IMR-90 (cell line): ENCODE data around the gene SLC7A10. TPM values are rescaled to one million over a fixed set of nuclear protein-coding genes. Genes with fewer than 3 reads are reported as not detected.

ENCODE experiments used
- ATAC-seq: fragments of 200-7000 bp; cut with Tn5 transposase; 2 replicates; pipeline ENCODE4 v1.9.1; 2020; ENCODE audit warnings: low read depth, mild to moderate bottlenecking, moderate library complexity
- BruUV-seq: library from RNA; stranded (reverse); fragments of 400-500 nt; replicated peaks from 2 replicates; lab custom pipeline; 2021; lab: Mats Ljungman, UMichigan
- CTCF ChIA-PET: fragments of 300-600 bp; formaldehyde crosslinking; extraction: SDS; loops from one replicate; lab custom pipeline; 2021; ENCODE audit warnings: antibody characterized with exemption; lab: Yijun Ruan, JAX
- POLR2A ChIA-PET: fragments of 300-600 bp; sonication (Branson Sonifier 250); formaldehyde crosslinking; loops from one replicate; lab custom pipeline; 2022; ENCODE audit warnings: antibody characterized with exemption; ENCODE audit not compliant: unreplicated experiment; lab: Charles Lee
- DNase-seq: peaks from one replicate; pipeline ENCODE4 v3.0.0; 2013
- H2AFZ ChIP-seq: replicated peaks from 2 replicates; pipeline ENCODE3; 2013; ENCODE audit warnings: low read length, mild to moderate bottlenecking; ENCODE audit not compliant: poor library complexity
- H2AK5ac ChIP-seq: 2 replicates; pipeline ENCODE4 v1.6.1; 2013; ENCODE audit warnings: low read depth, low read length, inconsistent platforms
- H2AK9ac ChIP-seq: replicated peaks from 2 replicates; pipeline ENCODE3; 2013; ENCODE audit warnings: mild to moderate bottlenecking, low read depth, low read length, moderate library complexity; ENCODE audit not compliant: poor library complexity
- H2BK120ac ChIP-seq: 2 replicates; pipeline ENCODE4 v1.6.1; 2013; ENCODE audit warnings: low read depth, low read length, inconsistent platforms
- H2BK15ac ChIP-seq: 3 replicates; pipeline ENCODE4 v1.6.1; 2013; ENCODE audit warnings: low read depth, low read length, inconsistent platforms
- H2BK20ac ChIP-seq: 2 replicates; pipeline ENCODE4 v1.6.1; 2013; ENCODE audit warnings: low read depth, mild to moderate bottlenecking, inconsistent platforms, low read length, moderate library complexity
- H2BK5ac ChIP-seq: 2 replicates; pipeline ENCODE4 v1.6.1; 2013; ENCODE audit warnings: mild to moderate bottlenecking, low read depth, low read length, inconsistent platforms; ENCODE audit not compliant: poor library complexity, severe bottlenecking
- H3K14ac ChIP-seq: replicated peaks from 2 replicates; pipeline ENCODE4 v1.6.1; 2013; ENCODE audit warnings: low read depth, low read length, inconsistent platforms
- H3K18ac ChIP-seq: 2 replicates; pipeline ENCODE4 v1.6.1; 2013; ENCODE audit warnings: low read depth, low read length, control low read depth
- H3K23ac ChIP-seq: 2 replicates; pipeline ENCODE4 v1.6.1; 2013; ENCODE audit warnings: low read depth, low read length, inconsistent platforms
- H3K27ac ChIP-seq: 2 replicates; pipeline ENCODE4 v1.5.1; 2013; ENCODE audit warnings: mild to moderate bottlenecking, control low read depth, low read length; ENCODE audit not compliant: insufficient read depth
- H3K27me3 ChIP-seq: 2 replicates; pipeline ENCODE4 v1.6.1; 2013; ENCODE audit warnings: low read length; ENCODE audit not compliant: control insufficient read depth, insufficient read depth
- H3K36me3 ChIP-seq: 2 replicates; pipeline ENCODE4 v1.6.1; 2013; ENCODE audit warnings: low read length, mixed read lengths; ENCODE audit not compliant: control insufficient read depth, insufficient read depth
- H3K4ac ChIP-seq: 2 replicates; pipeline ENCODE4 v1.6.1; 2013; ENCODE audit warnings: low read depth, low read length, inconsistent platforms
- H3K4me1 ChIP-seq: 2 replicates; pipeline ENCODE4 v1.6.1; 2013; ENCODE audit warnings: low read length, mixed read lengths; ENCODE audit not compliant: control insufficient read depth, insufficient read depth
- H3K4me2 ChIP-seq: 2 replicates; pipeline ENCODE4 v1.6.1; 2013; ENCODE audit warnings: low read depth, mild to moderate bottlenecking, control low read depth, low read length, moderate library complexity
- H3K4me3 ChIP-seq: 2 replicates; pipeline ENCODE4 v1.5.1; 2013; ENCODE audit warnings: low read depth, mild to moderate bottlenecking, control low read depth, low read length, moderate library complexity; ENCODE audit not compliant: insufficient read depth
- H3K56ac ChIP-seq: 2 replicates; pipeline ENCODE4 v1.6.1; 2013; ENCODE audit warnings: low read length, inconsistent platforms; ENCODE audit not compliant: insufficient read depth; ENCODE audit errors: extremely low read depth
- H3K79me1 ChIP-seq, 2 experiments: 2 replicates each; pipeline ENCODE4 v1.6.1; 2013; ENCODE audit warnings: low read length in 2 of 2, inconsistent platforms in 1 of 2, low read depth in 1 of 2
- H3K9ac ChIP-seq: 2 replicates; pipeline ENCODE4 v1.6.1; 2013; ENCODE audit warnings: low read depth, low read length, control low read depth
- H3K9me1 ChIP-seq: 2 replicates; pipeline ENCODE4 v1.6.1; 2013; ENCODE audit warnings: low read length, inconsistent platforms; ENCODE audit not compliant: insufficient read depth
- H3K9me3 ChIP-seq: 2 replicates; pipeline ENCODE4 v1.6.1; 2013; ENCODE audit warnings: low read length; ENCODE audit not compliant: control insufficient read depth, insufficient read depth
- H4K20me1 ChIP-seq: 2 replicates; pipeline ENCODE4 v1.6.1; 2013; ENCODE audit warnings: low read length, inconsistent platforms; ENCODE audit not compliant: insufficient read depth
- H4K5ac ChIP-seq: 2 replicates; pipeline ENCODE4 v1.6.1; 2013; ENCODE audit warnings: mild to moderate bottlenecking, low read depth, low read length, control low read depth
- H4K8ac ChIP-seq, 2 experiments: 2 replicates each; pipeline ENCODE4 v1.6.1; 2013; ENCODE audit warnings: low read depth in 2 of 2, low read length in 2 of 2, control low read depth in 1 of 2, inconsistent platforms in 1 of 2
- H4K91ac ChIP-seq: 2 replicates; pipeline ENCODE4 v1.6.1; 2013; ENCODE audit warnings: low read depth, low read length, inconsistent platforms; ENCODE audit not compliant: insufficient read depth
- BHLHE40 ChIP-seq: fragments of 150-350 bp; IDR thresholded peaks from 2 replicates; pipeline ENCODE4 v1.6.1; 2016; ENCODE audit warnings: mild to moderate bottlenecking, low read depth, low read length
- CEBPB ChIP-seq: IDR thresholded peaks from 2 replicates; pipeline ENCODE4 v1.6.1; 2012; ENCODE audit warnings: low read depth, low read length, improper control_type of control experiment
- CHD1 ChIP-seq: IDR thresholded peaks from 2 replicates; pipeline ENCODE4 v1.6.1; 2012; ENCODE audit warnings: low read depth, low read length, improper control_type of control experiment
- FOS ChIP-seq: fragments of 150-350 bp; IDR thresholded peaks from 2 replicates; pipeline ENCODE4 v1.6.1; 2016; ENCODE audit warnings: low read depth, low read length
- MAFK ChIP-seq: IDR thresholded peaks from 2 replicates; pipeline ENCODE4 v1.6.1; 2012; ENCODE audit warnings: low read depth, low read length, improper control_type of control experiment
- MAZ ChIP-seq: IDR thresholded peaks from 2 replicates; pipeline ENCODE4 v1.6.1; 2012; ENCODE audit warnings: low read depth, mild to moderate bottlenecking, low read length, improper control_type of control experiment, moderate library complexity, borderline replicate concordance
- MXI1 ChIP-seq: IDR thresholded peaks from 2 replicates; pipeline ENCODE4 v1.6.1; 2012; ENCODE audit warnings: low read depth, mild to moderate bottlenecking, low read length, moderate library complexity, borderline replicate concordance
- NFE2L2 ChIP-seq: fragments of 150-350 bp; IDR thresholded peaks from 2 replicates; pipeline ENCODE4 v1.6.1; 2016; ENCODE audit warnings: low read depth, mild to moderate bottlenecking, low read length
- POLR2A ChIP-seq: IDR thresholded peaks from 2 replicates; pipeline ENCODE4 v1.6.1; 2012; ENCODE audit warnings: mild to moderate bottlenecking, low read depth, low read length
- RAD21 ChIP-seq: IDR thresholded peaks from 2 replicates; pipeline ENCODE4 v1.6.1; 2012; ENCODE audit warnings: low read length, improper control_type of control experiment
- RCOR1 ChIP-seq: IDR thresholded peaks from 2 replicates; pipeline ENCODE4 v1.6.1; 2012; ENCODE audit warnings: mild to moderate bottlenecking, low read length, improper control_type of control experiment; ENCODE audit not compliant: insufficient replicate concordance
- RFX5 ChIP-seq: IDR thresholded peaks from 2 replicates; pipeline ENCODE4 v1.8.0; 2012; ENCODE audit warnings: low read depth, mild to moderate bottlenecking, low read length, moderate library complexity
- SMC3 ChIP-seq: fragments of 150-350 bp; IDR thresholded peaks from 2 replicates; pipeline ENCODE4 v1.6.1; 2016; ENCODE audit warnings: low read depth, mild to moderate bottlenecking, antibody characterized with exemption, low read length, moderate library complexity
- WGBS, 2 experiments: methylation state at CpG; one replicate each; pipeline versions ENCODE4 v1.1.5 to v1.1.7; 2013; ENCODE audit warnings: missing lambda C conversion rate in 2 of 2; ENCODE audit not compliant: insufficient read length in 1 of 2; ENCODE audit errors: extremely low coverage in 2 of 2; 5-methylcytosine and 5-hydroxymethylcytosine counted together
- dilution Hi-C: fragments of 300-500 bp; cut with HindIII; formaldehyde crosslinking; loops from one replicate; pipeline ENCODE4 v1.14.3; 2018; ENCODE audit warnings: low sequenced_read_pairs; ENCODE audit not compliant: unreplicated experiment
- in situ Hi-C: fragments of 300-500 bp; cut with MboI; formaldehyde crosslinking; loops from 3 replicates; pipeline ENCODE4 v1.14.3; 2019; ENCODE audit warnings: low sequenced_read_pairs, inconsistent platforms, mixed read lengths
- intact Hi-C: fragments of 100-400 bp; cut with micrococcal nuclease; formaldehyde crosslinking; loops from 2 replicates; pipeline ENCODE4 v1.10.0; 2022
- polyA plus RNA-seq, 3 experiments: library from polyadenylated mRNA; depleted of rRNA; stranded (reverse); fragments of >200 nt; gene quantifications; 2 replicates each; pipeline ENCODE4 v1.2.3, GENCODE V29; 2012; ENCODE audit warnings: low replicate concordance in 1 of 3
- total RNA-seq: library from RNA; depleted of rRNA; stranded (reverse); fragments of >200 nt; gene quantifications from 2 replicates; pipeline ENCODE4 v1.2.3, GENCODE V29; 2012
- TF ChIP-seq, protein P1 (sequence below): fragments of 150-350 bp; IDR thresholded peaks from 2 replicates; pipeline ENCODE4 v1.6.1; 2016; ENCODE audit warnings: low read depth, mild to moderate bottlenecking, low read length, moderate library complexity, borderline replicate concordance
- TF ChIP-seq, protein P2 (sequence below): fragments of 150-350 bp; IDR thresholded peaks from 2 replicates; pipeline ENCODE4 v1.6.1; 2017; ENCODE audit warnings: mild to moderate bottlenecking, antibody characterized with exemption, low read length, low read depth

The SLC7A10 gene
- total and polyA plus RNA-seq, 2 of the 4 experiments (the other 2 are of a cell fraction): not detected

DNA sequence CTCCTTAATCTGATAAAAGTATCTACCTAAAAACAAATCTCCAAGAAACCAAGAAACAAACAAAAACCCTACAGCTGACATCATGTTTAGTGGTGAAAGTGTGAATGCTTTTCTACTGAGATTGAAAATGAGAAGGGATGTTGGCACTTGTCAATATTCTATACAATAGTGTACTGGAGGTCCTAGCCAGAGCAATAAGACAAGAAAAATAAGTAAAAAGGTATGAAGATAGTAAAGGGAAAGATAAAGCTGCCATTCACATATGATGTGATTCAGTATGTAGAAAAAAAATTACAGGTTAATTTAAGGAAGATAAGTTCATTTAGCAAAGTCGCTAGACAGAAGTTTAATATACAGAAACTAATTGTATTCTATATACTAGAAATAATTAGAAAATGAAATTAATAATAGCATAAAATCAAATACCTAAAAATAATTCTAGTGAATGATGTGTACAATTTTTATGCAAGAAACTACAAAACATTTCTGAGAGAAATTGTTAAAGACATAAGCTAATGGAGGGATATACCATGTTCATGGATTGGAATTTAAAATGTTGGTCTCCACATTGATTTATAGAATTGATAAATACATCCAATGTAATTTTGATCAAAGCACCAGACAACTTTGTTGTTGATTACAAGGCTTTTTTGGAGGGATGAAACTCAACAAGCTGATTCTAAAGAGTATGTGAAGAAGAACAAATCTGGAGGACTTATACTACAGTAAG is 2.4 kb upstream of the SLC7A10 start:
- Histone ChIP-seq H2BK120ac (no peak overlapping the region), H3K79me1 (no peaks in the 10 kb centered on the region), H3K9me3 (peaks cover 13% of the 10 kb centered on the region), H3K23ac (no peak overlapping the region), H2AFZ (no peak overlapping the region), H3K9ac (no peak overlapping the region), H4K5ac (no peak overlapping the region), H3K4me3 (no peak overlapping the region), H2BK20ac (no peak overlapping the region), H3K9me1 (0 out of 2 replicates have a peak, but pooled peaks cover 1% of the 10 kb centered on the region), H2AK5ac (no peak overlapping the region), H4K91ac (no peak overlapping the region), H3K56ac (no peak overlapping the region), H4K20me1 (no peaks in the 10 kb centered on the region), H3K4ac (no peak overlapping the region), H2AK9ac (no peak overlapping the region), H4K8ac (no peak overlapping the region), H3K36me3 (no peaks in the 10 kb centered on the region), H2BK15ac (no peak overlapping the region), H3K14ac (no peak overlapping the region), H3K27ac (no peak overlapping the region), H3K4me1 (no peaks in the 10 kb centered on the region; the same call in 1 of the 2 replicates), H3K27me3 (peaks cover 59% of the 10 kb centered on the region), H2BK5ac (no peak overlapping the region), H3K18ac (no peak overlapping the region), H3K4me2 (no peak overlapping the region)
- no CpG with 5 or more reads among the region's 1 CpG for WGBS, 2 experiments
- ATAC-seq: no peak
- intact Hi-C loops: no loop called here
- POLR2A ChIA-PET: no interaction called here
- no peak for DNase-seq
- CTCF ChIA-PET: no interaction called here
- dilution Hi-C loops: no loop called here
- no TSS peak for BruUV-seq
- in situ Hi-C loops: no loop called here
- TF ChIP-seq NFE2L2 (no peak), FOS (no peak), RCOR1 (no peak), SMC3 (no peak), POLR2A (no peak), CEBPB (no peak), RFX5 (no peak), MXI1 (no peak), CHD1 (no peak), BHLHE40 (no peak), MAFK (no peak), MAZ (no peak), RAD21 (no peak)
- TF ChIP-seq, protein P1, sequence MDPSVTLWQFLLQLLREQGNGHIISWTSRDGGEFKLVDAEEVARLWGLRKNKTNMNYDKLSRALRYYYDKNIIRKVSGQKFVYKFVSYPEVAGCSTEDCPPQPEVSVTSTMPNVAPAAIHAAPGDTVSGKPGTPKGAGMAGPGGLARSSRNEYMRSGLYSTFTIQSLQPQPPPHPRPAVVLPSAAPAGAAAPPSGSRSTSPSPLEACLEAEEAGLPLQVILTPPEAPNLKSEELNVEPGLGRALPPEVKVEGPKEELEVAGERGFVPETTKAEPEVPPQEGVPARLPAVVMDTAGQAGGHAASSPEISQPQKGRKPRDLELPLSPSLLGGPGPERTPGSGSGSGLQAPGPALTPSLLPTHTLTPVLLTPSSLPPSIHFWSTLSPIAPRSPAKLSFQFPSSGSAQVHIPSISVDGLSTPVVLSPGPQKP: no peak
- TF ChIP-seq, protein P2, sequence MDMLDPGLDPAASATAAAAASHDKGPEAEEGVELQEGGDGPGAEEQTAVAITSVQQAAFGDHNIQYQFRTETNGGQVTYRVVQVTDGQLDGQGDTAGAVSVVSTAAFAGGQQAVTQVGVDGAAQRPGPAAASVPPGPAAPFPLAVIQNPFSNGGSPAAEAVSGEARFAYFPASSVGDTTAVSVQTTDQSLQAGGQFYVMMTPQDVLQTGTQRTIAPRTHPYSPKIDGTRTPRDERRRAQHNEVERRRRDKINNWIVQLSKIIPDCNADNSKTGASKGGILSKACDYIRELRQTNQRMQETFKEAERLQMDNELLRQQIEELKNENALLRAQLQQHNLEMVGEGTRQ: no peak
